CD14-positive monocyte (primary cell): Measurements from ENCODE around the gene PTPRE. TPM values are rescaled to one million over a fixed set of nuclear protein-coding genes. Genes with fewer than 3 reads are reported as not detected.

ENCODE experiments used
- DNase-seq, 3 donors: peaks; one replicate each; pipeline ENCODE4 v3.0.0-alpha.2; 2011 to 2022
- H2AFZ ChIP-seq: 2 replicates; pipeline ENCODE4 v1.6.0; 2012; ENCODE audit warnings: mild to moderate bottlenecking, low read depth, low read length, inconsistent platforms; ENCODE audit not compliant: insufficient read depth, poor library complexity, severe bottlenecking
- H3K27ac ChIP-seq, 2 donors: 1 replicate in 1 of 2; 2 replicates in 1 of 2; pipeline ENCODE4 v1.5.1; 2012 to 2013; ENCODE audit warnings: low read length in 2 of 2, control low read depth in 1 of 2, inconsistent platforms in 1 of 2, low read depth in 1 of 2, mild to moderate bottlenecking in 1 of 2
- H3K27me3 ChIP-seq, 2 donors: one replicate each; pipeline versions ENCODE4 v1.6.0 to v1.6.1; 2011 to 2013; ENCODE audit warnings: low read length in 2 of 2; ENCODE audit not compliant: control insufficient read depth in 2 of 2, insufficient read depth in 2 of 2
- H3K36me3 ChIP-seq, 2 donors: replicated peaks in 1 of 2; 1 replicate in 1 of 2; 2 replicates in 1 of 2; pipeline versions ENCODE4 v1.5.1 to v1.6.1; 2012 to 2013; ENCODE audit warnings: low read length in 2 of 2, control low read depth in 1 of 2, inconsistent platforms in 1 of 2, mild to moderate bottlenecking in 1 of 2; ENCODE audit not compliant: insufficient read depth in 2 of 2, control insufficient read depth in 1 of 2
- H3K4me1 ChIP-seq, 2 donors: 1 replicate in 1 of 2; 2 replicates in 1 of 2; pipeline versions ENCODE4 v1.5.1 to v1.6.1; 2012 to 2013; ENCODE audit warnings: low read length in 2 of 2, control low read depth in 1 of 2, inconsistent platforms in 1 of 2, mild to moderate bottlenecking in 1 of 2, moderate library complexity in 1 of 2; ENCODE audit not compliant: insufficient read depth in 2 of 2, control insufficient read depth in 1 of 2
- H3K4me2 ChIP-seq: replicated peaks from 2 replicates; pipeline ENCODE3; 2012; ENCODE audit warnings: low read length, moderate library complexity, mild to moderate bottlenecking; ENCODE audit not compliant: poor library complexity, severe bottlenecking; ENCODE audit errors: extremely low read depth
- H3K4me3 ChIP-seq, 3 experiments: fragments of 200-600 bp in 1 of 3; sonication (generic) in 1 of 3; replicated peaks in 1 of 3; 1 replicate in 2 of 3; 2 replicates in 1 of 3; pipeline ENCODE4 v1.5.1; 2011 to 2013; ENCODE audit warnings: low read length in 3 of 3, mild to moderate bottlenecking in 3 of 3, control low read depth in 2 of 3, low read depth in 2 of 3, inconsistent platforms in 1 of 3, moderate library complexity in 1 of 3
- H3K79me2 ChIP-seq: 2 replicates; pipeline ENCODE4 v1.6.0; 2012; ENCODE audit warnings: mild to moderate bottlenecking, control low read depth, inconsistent platforms, low read length, moderate library complexity; ENCODE audit not compliant: insufficient read depth
- H3K9ac ChIP-seq: 2 replicates; pipeline ENCODE4 v1.6.0; 2017; ENCODE audit warnings: low read length, mild to moderate bottlenecking; ENCODE audit not compliant: insufficient read depth, poor library complexity, severe bottlenecking
- H3K9me3 ChIP-seq, 2 donors: replicated peaks in 1 of 2; 1 replicate in 1 of 2; 2 replicates in 1 of 2; pipeline versions ENCODE4 v1.5.1 to v1.6.1; 2012 to 2013; ENCODE audit warnings: low read length in 2 of 2, control low read depth in 1 of 2; ENCODE audit not compliant: control insufficient read depth in 1 of 2, insufficient read depth in 1 of 2
- H4K20me1 ChIP-seq: 2 replicates; pipeline ENCODE4 v1.6.0; 2012; ENCODE audit warnings: mild to moderate bottlenecking, low read length, control low read depth, moderate library complexity; ENCODE audit not compliant: insufficient read depth
- H3K27ac Mint-ChIP-seq, 7 donors: one replicate each; pipeline ENCODE4 v1.8.0; 2020; ENCODE audit warnings: mild to moderate bottlenecking in 7 of 7, mixed read lengths in 7 of 7, moderate library complexity in 6 of 7, inconsistent platforms in 2 of 7
- H3K27me3 Mint-ChIP-seq, 3 donors: one replicate each; pipeline ENCODE4 v1.8.0; 2021 to 2022; ENCODE audit warnings: low read depth in 3 of 3, mild to moderate bottlenecking in 3 of 3, mixed read lengths in 3 of 3, moderate library complexity in 3 of 3, inconsistent platforms in 1 of 3
- H3K36me3 Mint-ChIP-seq, 2 donors: one replicate each; pipeline ENCODE4 v1.8.0; 2020; ENCODE audit warnings: mixed read lengths in 2 of 2, inconsistent platforms in 1 of 2, mild to moderate bottlenecking in 1 of 2
- H3K4me1 Mint-ChIP-seq: one replicate; pipeline ENCODE4 v1.8.0; 2020; ENCODE audit warnings: mild to moderate bottlenecking, mixed read lengths
- H3K4me3 Mint-ChIP-seq, 2 donors: one replicate each; pipeline ENCODE4 v1.8.0; 2020; ENCODE audit warnings: mild to moderate bottlenecking in 2 of 2, mixed read lengths in 2 of 2, moderate library complexity in 1 of 2
- H3K9me3 Mint-ChIP-seq, 7 donors: one replicate each; pipeline ENCODE4 v1.8.0; 2020 to 2022; ENCODE audit warnings: mixed read lengths in 7 of 7, mild to moderate bottlenecking in 6 of 7, moderate library complexity in 6 of 7, inconsistent platforms in 2 of 7
- WGBS: methylation state at CpG from one replicate; pipeline ENCODE4 v1.1.5; 2013; ENCODE audit warnings: missing lambda C conversion rate; ENCODE audit not compliant: insufficient coverage; 5-methylcytosine and 5-hydroxymethylcytosine counted together
- intact Hi-C, 2 donors: fragments of 100-400 bp; cut with micrococcal nuclease; formaldehyde crosslinking; loops; one replicate each; pipeline versions ENCODE4 v1.15.0 to v1.15.1; 2023
- polyA plus RNA-seq, 3 donors: library from polyadenylated mRNA; depleted of rRNA in 1 of 3; unstranded in 2 of 3; stranded (reverse) in 1 of 3; fragments of 300-500 nt in 2 of 3; fragments of >200 nt in 1 of 3; fragmentation: Illumina TruSeq in 2 of 3; gene quantifications; 1 replicate in 2 of 3; 2 replicates in 1 of 3; pipeline ENCODE4 v1.2.3, GENCODE V29; 2012 to 2021
- TF ChIP-seq, protein P1 (sequence below): fragments of 200-600 bp; IDR thresholded peaks from one replicate; pipeline ENCODE4 v1.8.0; 2022; ENCODE audit warnings: antibody characterized with exemption, mild to moderate bottlenecking

The PTPRE gene
- polyA plus RNA-seq, 3 donors = 95.2 to 271 (median 125) TPM

DNA sequence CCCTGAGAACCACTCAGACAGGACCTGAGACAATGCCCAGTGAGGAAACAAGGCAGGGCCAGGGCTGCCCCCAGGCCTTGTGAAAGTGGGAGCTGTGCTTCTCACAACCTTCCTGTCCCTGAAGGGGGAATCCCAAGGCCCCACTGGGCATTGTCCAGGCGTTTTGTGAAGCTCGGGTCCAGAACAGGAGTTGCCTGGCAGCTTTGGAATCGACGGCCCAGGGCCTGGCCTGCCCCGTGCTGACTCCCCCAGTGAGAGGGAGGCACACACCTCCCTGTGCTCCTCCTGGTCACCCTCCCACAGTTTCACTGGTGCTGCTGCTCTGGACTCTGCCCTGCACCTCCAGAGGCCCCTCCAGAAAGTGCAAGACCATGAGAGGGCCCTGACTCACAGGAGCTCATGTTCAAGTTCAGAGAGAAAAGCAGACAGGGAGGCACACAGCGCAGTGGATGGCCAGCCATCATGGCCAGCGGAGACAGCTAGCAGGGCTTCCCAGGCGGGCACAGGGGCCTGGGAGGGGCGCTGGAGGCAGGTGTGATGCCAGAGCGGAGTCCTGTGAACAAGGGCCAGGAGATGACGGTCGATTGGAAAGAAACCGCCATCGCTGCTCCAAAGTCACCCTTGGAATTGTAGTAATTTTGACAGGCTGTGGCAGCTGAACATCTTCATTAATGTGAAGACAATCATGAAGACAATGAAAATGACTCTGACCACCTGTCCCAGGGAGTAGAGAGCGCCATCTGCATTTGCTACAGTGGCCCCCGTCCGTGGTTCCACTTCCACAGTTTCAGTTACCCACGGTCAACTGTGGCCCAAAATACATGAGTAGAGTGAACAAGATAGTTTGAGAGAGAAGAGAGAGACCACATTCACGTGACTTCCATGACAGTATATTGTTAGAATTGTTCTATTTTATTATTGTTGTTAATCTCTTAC, 115.6 kb downstream of the PTPRE start:
- no peaks in the 10 kb centered on the region for H3K9me3 ChIP-seq
- no peak overlapping the region for H3K4me2 ChIP-seq
- TF ChIP-seq, protein P1, sequence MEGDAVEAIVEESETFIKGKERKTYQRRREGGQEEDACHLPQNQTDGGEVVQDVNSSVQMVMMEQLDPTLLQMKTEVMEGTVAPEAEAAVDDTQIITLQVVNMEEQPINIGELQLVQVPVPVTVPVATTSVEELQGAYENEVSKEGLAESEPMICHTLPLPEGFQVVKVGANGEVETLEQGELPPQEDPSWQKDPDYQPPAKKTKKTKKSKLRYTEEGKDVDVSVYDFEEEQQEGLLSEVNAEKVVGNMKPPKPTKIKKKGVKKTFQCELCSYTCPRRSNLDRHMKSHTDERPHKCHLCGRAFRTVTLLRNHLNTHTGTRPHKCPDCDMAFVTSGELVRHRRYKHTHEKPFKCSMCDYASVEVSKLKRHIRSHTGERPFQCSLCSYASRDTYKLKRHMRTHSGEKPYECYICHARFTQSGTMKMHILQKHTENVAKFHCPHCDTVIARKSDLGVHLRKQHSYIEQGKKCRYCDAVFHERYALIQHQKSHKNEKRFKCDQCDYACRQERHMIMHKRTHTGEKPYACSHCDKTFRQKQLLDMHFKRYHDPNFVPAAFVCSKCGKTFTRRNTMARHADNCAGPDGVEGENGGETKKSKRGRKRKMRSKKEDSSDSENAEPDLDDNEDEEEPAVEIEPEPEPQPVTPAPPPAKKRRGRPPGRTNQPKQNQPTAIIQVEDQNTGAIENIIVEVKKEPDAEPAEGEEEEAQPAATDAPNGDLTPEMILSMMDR = no peak
- H3K9me3 Mint-ChIP-seq = no peaks in the 10 kb centered on the region
- peaks cover 5 to 33% of the 10 kb centered on the region in 2 donors for H3K36me3 ChIP-seq
- H3K4me3 ChIP-seq = no peak overlapping the region
- peak overlapping the region in 1 of 7 donors; percentile 43 for H3K27ac Mint-ChIP-seq
- H3K9ac ChIP-seq = no peak overlapping the region
- no peak overlapping the region for H2AFZ ChIP-seq
- peaks cover 16% of the 10 kb centered on the region for H3K79me2 ChIP-seq
- H3K36me3 Mint-ChIP-seq = peaks cover 21 to 44% of the 10 kb centered on the region in 2 donors
- DNase-seq = no peak
- H3K27me3 Mint-ChIP-seq = peaks cover 1 to 2% (median 2%) of the 10 kb centered on the region in 3 donors
- no peaks in the 10 kb centered on the region for H3K4me1 ChIP-seq
- H3K4me3 Mint-ChIP-seq = no peak overlapping the region
- 100% methylated on average over 18 of the region's 19 CpGs for WGBS
- peaks cover 98% of the 10 kb centered on the region for H4K20me1 ChIP-seq
- intact Hi-C loops = no loop called here
- H3K27me3 ChIP-seq = no peaks in the 10 kb centered on the region
- no peak overlapping the region for H3K27ac ChIP-seq
- H3K4me1 Mint-ChIP-seq = peaks cover 11% of the 10 kb centered on the region

- no peaks in the 10 kb centered on the region for H3K4me1 ChIP-seq
- no peaks in the 10 kb centered on the region for H3K27me3 ChIP-seq
- no peak overlapping the region for H3K4me3 Mint-ChIP-seq
- H3K9me3 ChIP-seq = no peaks in the 10 kb centered on the region
- H2AFZ ChIP-seq = no peak overlapping the region
- H3K27me3 Mint-ChIP-seq = peaks cover 0 to 2% (median 0%) of the 10 kb centered on the region in 3 donors
- H3K36me3 ChIP-seq = peaks cover 18 to 34% of the 10 kb centered on the region in 2 donors
- H3K4me3 ChIP-seq = no peak overlapping the region
- 29% methylated on average over 6 of the region's 8 CpGs for WGBS
- no peak for DNase-seq
- H3K79me2 ChIP-seq = peaks cover 12% of the 10 kb centered on the region
- TF ChIP-seq, protein P1 = no peak
- H4K20me1 ChIP-seq = peaks cover 98% of the 10 kb centered on the region
- peaks cover 30 to 53% of the 10 kb centered on the region in 2 donors for H3K36me3 Mint-ChIP-seq
- intact Hi-C loops = no loop called here
- H3K9me3 Mint-ChIP-seq = no peaks in the 10 kb centered on the region
- no peak overlapping the region for H3K4me2 ChIP-seq
- H3K27ac Mint-ChIP-seq = peak overlapping the region in 1 of 7 donors; percentile 75
- peaks cover 11% of the 10 kb centered on the region for H3K4me1 Mint-ChIP-seq
- H3K27ac ChIP-seq = no peak overlapping the region
- no peak overlapping the region for H3K9ac ChIP-seq
Measured at GRCh38 chr10:128024426-128024825, 117.5 kb downstream of the PTPRE start.
